OCI-LY3 (cell line): Measurements from ENCODE around the gene SLC30A1.

Experiments
- CTCF ChIP-seq: fragments of 200-600, 300-600 bp; sonication (generic); IDR thresholded peaks from 2 replicates; pipeline ENCODE4 v1.5.1; 2014; ENCODE audit warnings: antibody characterized with exemption, low read length, low read depth
- EZH2phosphoT487 ChIP-seq: fragments of 200-600 bp; shearing (Covaris generic); IDR thresholded peaks from 2 replicates; pipeline ENCODE4 v1.6.1; 2018; ENCODE audit warnings: antibody characterized with exemption, mixed run types, low read depth

- no peak for TF ChIP-seq CTCF
- TF ChIP-seq EZH2phosphoT487 = no peak
Measured at GRCh38 chr1:211611818-211612217, 32.9 kb upstream of the SLC30A1 start.
